Endothelial cell of umbilical vein (primary cell): ENCODE data around the gene SSR2. TPM values are rescaled to one million over a fixed set of nuclear protein-coding genes. Genes with fewer than 3 reads are reported as not detected.

Experiments
- BruUV-seq: library from RNA; stranded (reverse); fragments of 400-500 nt; replicated peaks from 2 replicates; lab custom pipeline; 2021; lab: Mats Ljungman, UMichigan
- CTCF ChIA-PET: fragments of 300-600, 350-600 bp; sonication (Branson Sonifier 250); formaldehyde crosslinking; loops from one replicate; lab custom pipeline; 2021; ENCODE audit warnings: antibody characterized with exemption, inconsistent platforms; lab: Charles Lee
- POLR2A ChIA-PET: fragments of 300-600, 350-600 bp; sonication (Branson Sonifier 250); formaldehyde crosslinking; loops from one replicate; lab custom pipeline; 2021; ENCODE audit warnings: antibody characterized with exemption, inconsistent platforms; lab: Charles Lee
- DNase-seq: peaks from one replicate; pipeline ENCODE4 v3.0.0-alpha.2; 2011; ENCODE audit warnings: low read depth, low spot score
- FAIRE-seq: peaks from 2 replicates; lab custom pipeline; 2011; peaks lifted over from hg19 to GRCh38; lab: Jason Lieb, UNC
- H2AFZ ChIP-seq: 2 replicates; pipeline ENCODE4 v1.6.0; 2012; ENCODE audit warnings: low read depth, low read length, control low read depth, inconsistent platforms
- H3K27ac ChIP-seq: 2 replicates; pipeline ENCODE4 v1.5.1; 2011; ENCODE audit warnings: low read depth, mild to moderate bottlenecking, control low read depth, low read length, moderate library complexity; ENCODE audit not compliant: insufficient read depth
- H3K27me3 ChIP-seq, 2 experiments: 2 replicates each; pipeline versions ENCODE4 v1.6.0 to v1.6.1; 2011; ENCODE audit warnings: low read length in 2 of 2, mixed read lengths in 1 of 2; ENCODE audit not compliant: control insufficient read depth in 2 of 2, insufficient read depth in 2 of 2
- H3K36me3 ChIP-seq, 2 experiments: 2 replicates in 1 of 2; 3 replicates in 1 of 2; pipeline ENCODE4 v1.5.1; 2011; ENCODE audit warnings: low read length in 2 of 2, mild to moderate bottlenecking in 1 of 2, moderate library complexity in 1 of 2; ENCODE audit not compliant: control insufficient read depth in 2 of 2, insufficient read depth in 2 of 2; ENCODE audit errors: extremely low read depth in 1 of 2
- H3K4me1 ChIP-seq: 3 replicates; pipeline ENCODE4 v1.5.1; 2011; ENCODE audit warnings: mild to moderate bottlenecking, low read length; ENCODE audit not compliant: control insufficient read depth, insufficient read depth; ENCODE audit errors: extremely low read depth
- H3K4me2 ChIP-seq: 2 replicates; pipeline ENCODE4 v1.6.1; 2011; ENCODE audit warnings: low read length, control low read depth, mixed read lengths; ENCODE audit not compliant: insufficient read depth
- H3K4me3 ChIP-seq, 3 experiments: fragments of 200-600 bp in 1 of 3; sonication (generic), shearing (Covaris generic) in 1 of 3; replicated peaks in 1 of 3; 2 replicates each; pipeline ENCODE4 v1.5.1; 2011 to 2016; ENCODE audit warnings: control low read depth in 3 of 3, low read length in 3 of 3, mild to moderate bottlenecking in 2 of 3, inconsistent platforms in 1 of 3, low read depth in 1 of 3, moderate library complexity in 1 of 3; ENCODE audit not compliant: insufficient read depth in 1 of 3
- H3K79me2 ChIP-seq: 2 replicates; pipeline ENCODE4 v1.6.0; 2012; ENCODE audit warnings: low read length, inconsistent platforms; ENCODE audit not compliant: control insufficient read depth, insufficient read depth
- H3K9ac ChIP-seq: replicated peaks from 2 replicates; pipeline ENCODE3; 2011; ENCODE audit warnings: low read length, control low read depth; ENCODE audit not compliant: insufficient read depth; ENCODE audit errors: extremely low read depth
- H3K9me1 ChIP-seq: replicated peaks from 3 replicates; pipeline ENCODE4 v1.6.0; 2011; ENCODE audit warnings: mild to moderate bottlenecking, low read length; ENCODE audit not compliant: control insufficient read depth, insufficient read depth; ENCODE audit errors: extremely low read depth
- H3K9me3 ChIP-seq: replicated peaks from 2 replicates; pipeline ENCODE4 v1.5.1; 2012; ENCODE audit warnings: low read length, inconsistent platforms; ENCODE audit not compliant: control insufficient read depth, insufficient read depth
- H4K20me1 ChIP-seq: replicated peaks from 2 replicates; pipeline ENCODE3; 2011; ENCODE audit warnings: mild to moderate bottlenecking, low read length; ENCODE audit not compliant: control insufficient read depth, insufficient read depth; ENCODE audit errors: extremely low read depth
- CTCF ChIP-seq, 2 donors: IDR thresholded peaks; 1 replicate in 1 of 2; 2 replicates in 1 of 2; pipeline ENCODE4 v1.5.1; 2011; ENCODE audit warnings: low read length in 2 of 2, mild to moderate bottlenecking in 2 of 2, moderate library complexity in 2 of 2, control low read depth in 1 of 2, inconsistent platforms in 1 of 2, low read depth in 1 of 2; ENCODE audit not compliant: insufficient read depth in 1 of 2; ENCODE audit errors: extremely low read depth in 1 of 2
- EZH2 ChIP-seq: IDR thresholded peaks from 2 replicates; pipeline ENCODE4 v1.6.1; 2012; ENCODE audit warnings: borderline replicate concordance, low read depth, mild to moderate bottlenecking, moderate library complexity, low read length, inconsistent platforms; ENCODE audit not compliant: severe bottlenecking
- FOS ChIP-seq: IDR thresholded peaks from 2 replicates; pipeline ENCODE4 v1.6.1; 2011; ENCODE audit warnings: mild to moderate bottlenecking, low read length, moderate library complexity, borderline replicate concordance; ENCODE audit not compliant: insufficient read depth
- GATA2 ChIP-seq: IDR thresholded peaks from 2 replicates; pipeline ENCODE4 v1.7.0; 2011; ENCODE audit warnings: low read depth, mild to moderate bottlenecking, moderate library complexity, mixed read lengths, low read length; ENCODE audit not compliant: insufficient read length, insufficient read depth
- JUN ChIP-seq: IDR thresholded peaks from 2 replicates; pipeline ENCODE4 v1.6.1; 2011; ENCODE audit warnings: borderline replicate concordance, low read depth; ENCODE audit not compliant: insufficient read length, insufficient read depth
- MAX ChIP-seq: IDR thresholded peaks from 2 replicates; pipeline ENCODE4 v1.6.1; 2011; ENCODE audit not compliant: insufficient read depth, insufficient read length
- MYC ChIP-seq: IDR thresholded peaks from one replicate; pipeline ENCODE4 v1.6.1; 2011; ENCODE audit warnings: mild to moderate bottlenecking, low read depth, low read length
- POLR2A ChIP-seq: IDR thresholded peaks from 2 replicates; pipeline ENCODE4 v1.6.1; 2012; ENCODE audit warnings: low read depth, mild to moderate bottlenecking, control low read depth, low read length
- POLR2AphosphoS5 ChIP-seq: IDR thresholded peaks from 2 replicates; pipeline ENCODE4 v1.6.1; 2012; ENCODE audit warnings: low read depth, mild to moderate bottlenecking, control low read depth, low read length, moderate library complexity; ENCODE audit not compliant: insufficient read depth
- dilution Hi-C: fragments of 300-500 bp; cut with MboI; formaldehyde crosslinking; loops from one replicate; pipeline ENCODE4 v1.15.0; 2019; ENCODE audit warnings: low sequenced_read_pairs; ENCODE audit not compliant: extremely low pct_ligation_motif_present
- intact Hi-C: fragments of 100-400 bp; cut with micrococcal nuclease; formaldehyde crosslinking; loops from one replicate; pipeline ENCODE4 v1.10.0; 2022
- polyA plus RNA-seq, 4 experiments: library from polyadenylated mRNA; depleted of rRNA in 3 of 4; stranded (reverse) in 3 of 4; unstranded in 1 of 4; fragments of >200 nt; gene quantifications; 2 replicates each; pipeline versions ENCODE4 v1.2.1 to v1.2.3, GENCODE V29; 2011 to 2012; ENCODE audit warnings: missing spikeins in 1 of 4
- total RNA-seq: library from RNA; stranded (reverse); gene quantifications from 2 replicates; pipeline ENCODE4 v1.2.3, GENCODE V29; 2021

Gene SSR2
- total and polyA plus RNA-seq, 2 donors (not counting 3 experiments of a cell fraction or from before 2014, with no cell fraction given): 362 to 1,787 TPM

- Histone ChIP-seq H3K27ac (no peak overlapping the region), H3K9ac (no peak overlapping the region), H3K9me3 (no peaks in the 10 kb centered on the region), H3K9me1 (no peaks in the 10 kb centered on the region), H3K27me3 (no peaks in the 10 kb centered on the region), H3K4me2 (no peak overlapping the region), H3K4me3 (no peak overlapping the region), H2AFZ (no peak overlapping the region), H3K79me2 (peaks cover 49% of the 10 kb centered on the region), H3K4me1 (peaks cover 45% of the 10 kb centered on the region), H4K20me1 (no peaks in the 10 kb centered on the region), H3K36me3 (peaks cover 27 to 54% of the 10 kb centered on the region in 2 experiments)
- CTCF ChIA-PET: interaction anchor here (4.6 kb wide), 1 partner anchor 26 kb away, joined by 79 read pairs; no protein-coding TSS in a partner anchor
- BruUV-seq: no TSS peak
- intact Hi-C loops: loop anchor here (10.0 kb wide), 1 partner anchor 171 kb away; no protein-coding TSS in a partner anchor
- TF ChIP-seq CTCF (IDR thresholded peaks at IDR 0.05; ENCODE audit: extremely low read depth in 1 of 2, insufficient read depth in 1 of 2, low read depth in 1 of 2, low read length in 2 of 2): no peak
- TF ChIP-seq EZH2: no peak
- no peak for TF ChIP-seq FOS
- no peak for TF ChIP-seq MYC
- TF ChIP-seq JUN: no peak
- TF ChIP-seq MAX: no peak
- TF ChIP-seq GATA2: no peak
- no peak for TF ChIP-seq POLR2A
- TF ChIP-seq POLR2AphosphoS5: no peak
- FAIRE-seq (no peak), DNase-seq (no peak)
- dilution Hi-C loops: no loop called here
- POLR2A ChIA-PET: no interaction called here
Observed at GRCh38 chr1:155964193-155964592, 56.6 kb downstream of the SSR2 start.
